ENCODE results near the gene CRHR1.

Gene CRHR1

DNA sequence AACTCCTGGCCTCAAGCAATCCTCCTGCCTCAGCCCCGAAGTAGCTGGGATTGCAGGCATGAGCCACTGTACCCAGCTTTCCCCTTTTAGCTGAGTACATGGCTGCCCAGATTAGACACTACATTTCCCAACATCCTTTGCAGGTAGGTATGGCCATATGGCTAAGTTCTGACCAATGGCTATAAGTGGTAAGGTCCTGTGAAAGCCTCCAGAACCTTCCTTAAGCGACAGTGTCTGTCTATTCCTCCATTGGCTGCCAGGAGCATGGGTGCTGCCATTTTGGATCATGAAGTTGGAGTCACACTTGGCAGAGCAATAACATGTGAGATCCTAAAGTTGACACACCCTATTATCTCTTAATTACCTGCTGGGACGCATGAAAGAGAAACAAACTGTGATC is 24.4 kb upstream of the CRHR1 start:
- no peak for DNase-seq

GRCh38 chr17:45761957-45762565 is 22.1 kb upstream of the CRHR1 start:
- no peak for DNase-seq

- DNase-seq, result no peak
Measured at GRCh38 chr17:45763182-45763581, 20.9 kb upstream of the CRHR1 start.

DNA sequence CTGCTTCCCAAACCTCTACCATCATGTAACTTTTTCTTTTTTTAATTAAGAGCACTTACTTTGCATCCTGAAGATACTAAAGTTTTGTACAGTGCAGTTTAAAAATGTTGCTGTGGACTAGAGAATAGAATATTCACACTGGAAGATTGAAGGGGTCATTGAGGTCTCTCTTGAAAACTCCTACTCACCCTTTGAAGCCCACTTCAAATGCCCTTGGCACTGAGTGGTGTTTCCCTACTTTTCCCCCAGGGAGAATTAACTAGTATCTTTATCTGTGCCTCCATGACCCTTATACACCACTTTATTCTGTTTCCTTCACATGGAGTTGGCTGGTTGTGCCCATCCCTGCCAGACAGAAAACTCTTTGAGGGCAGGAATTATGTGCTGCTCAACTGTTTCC is 19.6 kb upstream of the CRHR1 start:
- no peak for DNase-seq

DNA sequence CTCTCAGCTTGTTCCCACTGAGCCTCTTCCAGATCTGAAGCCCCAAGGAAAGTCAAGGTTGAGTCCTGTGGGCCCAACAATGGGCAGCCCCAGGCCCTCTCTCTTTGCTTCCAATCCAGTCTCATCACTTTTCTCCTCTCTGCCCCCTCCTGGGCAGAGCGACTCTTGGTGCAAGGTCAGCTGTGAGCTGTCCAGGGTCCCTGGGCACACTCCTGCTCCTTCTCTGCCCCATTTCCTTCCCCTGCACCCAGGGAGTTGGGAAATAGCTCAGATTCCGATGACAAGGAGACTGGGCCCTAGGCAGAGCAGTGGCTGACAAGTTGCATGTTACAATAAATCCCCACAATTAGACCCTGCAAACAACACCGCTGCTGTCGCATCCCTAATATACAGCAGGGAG is 16.1 kb upstream of the CRHR1 start:
- no peak for DNase-seq

DNA sequence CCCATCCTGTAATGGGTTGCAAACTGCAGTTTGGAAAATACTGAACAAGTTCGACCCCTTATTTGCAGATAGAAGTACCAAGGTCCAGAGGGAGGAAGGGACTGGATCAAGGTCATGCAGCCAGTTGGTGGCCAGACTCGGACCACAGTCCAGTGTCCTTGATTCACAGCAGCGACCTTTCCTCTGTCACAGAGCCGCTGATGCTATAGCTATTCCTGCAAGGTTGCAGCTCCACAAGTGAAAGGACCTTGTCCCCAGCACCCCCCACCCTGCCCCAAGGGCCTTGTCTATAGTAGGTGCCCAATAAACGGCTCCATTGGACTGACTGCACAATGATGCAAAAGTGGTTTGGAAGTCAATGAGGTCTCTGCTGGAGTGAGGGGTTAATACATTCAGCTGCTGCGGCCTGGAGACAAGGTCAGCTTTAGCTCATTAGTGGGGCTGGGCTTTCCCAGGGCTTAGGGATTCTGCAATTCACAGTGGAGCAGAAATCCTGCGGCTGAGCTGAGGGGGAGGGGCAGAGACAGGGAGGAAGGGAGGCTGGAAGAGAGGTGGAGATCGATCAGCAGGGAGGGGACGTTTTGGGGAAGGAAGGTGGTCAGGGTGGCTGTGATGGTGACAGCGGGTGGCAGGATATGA is 13.4 kb upstream of the CRHR1 start:
- DNase-seq, result no peak

GRCh38 chr17:45771271-45771959 is 12.7 kb upstream of the CRHR1 start:
- DNase-seq, result no peak

DNA sequence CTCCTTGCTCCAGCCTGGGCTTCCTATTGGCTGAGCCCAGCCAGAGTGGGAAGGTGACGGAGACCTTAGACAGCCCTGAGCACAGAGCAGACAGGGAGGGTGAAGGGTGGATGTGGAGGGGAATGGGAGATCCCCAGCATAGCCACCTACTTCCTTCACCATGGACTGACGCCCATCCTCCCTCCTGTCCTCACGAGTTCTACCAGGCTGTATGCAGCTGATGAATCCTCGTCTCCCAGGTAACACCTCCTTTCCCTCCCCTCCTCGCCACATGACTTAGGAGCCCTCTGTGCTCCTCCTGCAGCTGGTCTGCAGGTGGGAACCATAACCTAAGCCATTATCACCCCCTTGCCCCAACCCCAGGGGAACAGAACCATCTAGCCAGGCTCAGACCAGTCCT is 9.0 kb upstream of the CRHR1 start:
- DNase-seq, result no peak

GRCh38 chr17:45775576-45776011 is 8.5 kb upstream of the CRHR1 start:
- no peak for DNase-seq

DNA sequence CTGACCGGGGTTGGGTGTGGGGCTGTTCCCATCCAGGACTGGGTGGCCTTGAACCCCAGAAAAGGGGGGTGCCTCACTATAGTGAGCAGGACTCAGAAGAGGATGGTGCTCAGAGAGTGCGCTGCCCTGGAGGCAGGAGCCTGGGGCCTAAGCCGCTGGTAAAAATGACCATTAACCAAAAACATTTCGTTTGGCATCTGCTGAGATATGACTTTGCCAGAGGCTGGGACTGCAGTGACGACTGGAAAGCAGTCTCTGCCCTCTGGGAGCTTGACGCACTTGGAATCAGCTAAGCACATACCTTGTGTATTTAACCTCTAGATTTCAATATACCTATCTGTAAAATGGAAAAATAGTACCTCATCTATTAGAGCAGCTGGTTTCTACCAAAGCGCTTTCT is 7.2 kb upstream of the CRHR1 start:
- no peak for DNase-seq

GRCh38 chr17:45777388-45777787 is 6.7 kb upstream of the CRHR1 start:
- DNase-seq, result no peak

GRCh38 chr17:45780921-45781320 is 3.2 kb upstream of the CRHR1 start:
- no peak for DNase-seq

GRCh38 chr17:45782889-45783592 is 1.1 kb upstream of the CRHR1 start:
- peak; percentile 69 for DNase-seq

- peak; percentile 35 for DNase-seq
Measured at GRCh38 chr17:45783593-45784292, 377 bp upstream of the CRHR1 start.

- peak; percentile 71 for DNase-seq
Measured at GRCh38 chr17:45784741-45785479, 790 bp downstream of the CRHR1 start.

DNA sequence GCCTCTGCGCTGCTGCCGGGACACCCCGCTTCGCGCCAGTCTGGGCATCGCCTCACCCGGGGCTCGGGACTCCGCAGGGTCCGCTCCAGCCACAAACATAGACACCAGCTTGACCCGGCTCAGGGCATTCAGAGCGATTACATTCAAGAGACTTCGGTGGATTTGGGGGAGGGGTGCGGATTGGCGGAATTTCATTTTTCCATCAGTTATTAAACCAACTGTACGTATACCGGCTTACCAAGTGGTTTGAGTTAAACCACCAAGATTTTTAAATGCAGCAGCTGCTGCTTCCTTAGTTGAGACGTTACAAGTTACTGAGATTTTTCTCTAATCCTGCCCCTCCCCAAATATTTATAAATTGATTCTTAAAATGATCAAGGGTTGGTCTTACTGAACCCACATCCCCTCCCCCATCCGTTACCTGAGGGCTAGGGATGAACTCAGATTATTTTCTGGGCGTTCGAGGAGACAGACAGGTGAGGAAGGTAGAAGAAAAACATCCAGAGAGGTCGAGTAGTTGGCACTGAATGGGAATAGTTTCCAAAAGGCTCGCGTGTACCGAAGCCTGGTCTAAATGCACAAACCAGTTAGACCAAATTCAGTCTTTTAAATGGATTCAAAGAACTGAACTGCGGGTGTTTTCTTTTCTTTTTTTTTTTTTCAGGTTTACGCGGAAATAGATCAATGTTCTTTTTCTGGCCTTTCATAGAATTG is 1.5 kb downstream of the CRHR1 start:
- DNase-seq, result no peak

- no peak for DNase-seq
Measured at GRCh38 chr17:45786349-45786748, 2.2 kb downstream of the CRHR1 start.

DNA sequence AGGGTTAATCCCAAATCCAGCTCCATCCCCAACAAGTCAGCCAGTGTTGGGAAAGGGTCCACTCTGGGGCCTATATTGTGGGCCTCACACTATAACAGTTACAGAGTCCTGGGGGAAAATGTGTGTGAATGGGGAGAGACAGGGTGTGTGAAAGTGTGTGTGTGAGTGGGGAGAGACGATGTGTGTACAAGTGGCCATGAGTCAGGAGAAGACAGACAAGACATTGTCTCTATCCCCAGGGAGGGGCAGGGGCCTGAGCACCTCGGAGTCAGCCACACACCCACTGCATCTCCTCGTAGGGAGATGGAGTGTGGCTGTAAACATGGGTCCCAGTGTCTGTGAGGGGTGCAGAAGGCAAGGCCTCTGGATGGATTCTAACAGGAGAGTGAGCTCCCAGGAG is 2.9 kb downstream of the CRHR1 start:
- no peak for DNase-seq

GRCh38 chr17:45787656-45788055 is 3.5 kb downstream of the CRHR1 start:
- no peak for DNase-seq

- DNase-seq, result no peak
Measured at GRCh38 chr17:45788057-45788456, 3.9 kb downstream of the CRHR1 start.

- DNase-seq, result no peak
Measured at GRCh38 chr17:45789874-45790273, 5.8 kb downstream of the CRHR1 start.
